Kidney (tissue), 14 donors: ENCODE results near the gene RBM26. TPM values are rescaled to one million over a fixed set of nuclear protein-coding genes. Genes with fewer than 3 reads are reported as not detected.

Source experiments
- DNase-seq, 5 donors: peaks; one replicate each; pipeline ENCODE4 v3.0.0-alpha.2; 2013 to 2020
- FAIRE-seq: peaks from 2 replicates; lab custom pipeline; 2012; peaks lifted over from hg19 to GRCh38; lab: Jason Lieb, UNC
- H3K27ac ChIP-seq, 2 donors: one replicate each; pipeline ENCODE4 v1.7.0; 2013; ENCODE audit warnings: low read depth in 2 of 2, low read length in 2 of 2, inconsistent platforms in 1 of 2
- H3K27me3 ChIP-seq: one replicate; pipeline ENCODE4 v1.7.1; 2013; ENCODE audit warnings: low read length, inconsistent platforms; ENCODE audit not compliant: control insufficient read depth, insufficient read depth
- H3K36me3 ChIP-seq, 3 donors: one replicate each; pipeline versions ENCODE4 v1.7.0 to v1.7.1; 2013; ENCODE audit warnings: low read length in 3 of 3, control low read depth in 1 of 3, inconsistent platforms in 1 of 3; ENCODE audit not compliant: insufficient read depth in 3 of 3, control insufficient read depth in 2 of 3
- H3K4me1 ChIP-seq, 3 donors: one replicate each; pipeline versions ENCODE4 v1.7.0 to v1.7.1; 2013; ENCODE audit warnings: low read length in 3 of 3, inconsistent platforms in 1 of 3, low read depth in 1 of 3; ENCODE audit not compliant: control insufficient read depth in 2 of 3, insufficient read depth in 2 of 3
- H3K4me3 ChIP-seq, 3 donors: one replicate each; pipeline versions ENCODE4 v1.7.0 to v1.8.1; 2013; ENCODE audit warnings: low read length in 3 of 3, control low read depth in 1 of 3, inconsistent platforms in 1 of 3
- H3K9ac ChIP-seq, 3 donors: one replicate each; pipeline versions ENCODE4 v1.7.0 to v1.7.1; 2013; ENCODE audit warnings: low read length in 3 of 3, control low read depth in 1 of 3, inconsistent platforms in 1 of 3
- H3K9me3 ChIP-seq, 3 donors: one replicate each; pipeline versions ENCODE4 v1.7.0 to v1.7.1; 2013; ENCODE audit warnings: low read length in 3 of 3, control low read depth in 1 of 3, inconsistent platforms in 1 of 3; ENCODE audit not compliant: control insufficient read depth in 2 of 3, insufficient read depth in 1 of 3
- CTCF ChIP-seq: IDR thresholded peaks from 3 replicates; pipeline ENCODE4 v1.5.1; 2012; ENCODE audit warnings: mild to moderate bottlenecking, moderate library complexity, borderline replicate concordance; ENCODE audit not compliant: insufficient read depth; ENCODE audit errors: extremely low read depth
- intact Hi-C: fragments of 100-400 bp; cut with DNase I; formaldehyde crosslinking; loops from one replicate; pipeline ENCODE4 v1.11.1; 2022
- polyA plus RNA-seq: library from polyadenylated mRNA; stranded (reverse); fragments of 350-450 nt; fragmentation: Illumina TruSeq; extraction: RNeasy Lipid Tissue Mini Kit (QIAGEN cat#74804); gene quantifications from one replicate; pipeline ENCODE4 v1.2.3, GENCODE V29; 2014; ENCODE audit warnings: low read depth, low replicate concordance; ENCODE audit not compliant: insufficient read depth
- total RNA-seq: library from RNA; stranded (reverse); fragmentation: NEBNext Ultra II Directional; extraction: Animal tissue kit (Norgen Biotek cat#: 25700); gene quantifications from one replicate; pipeline ENCODE4 v1.2.1, GENCODE V29; 2021
- donor health status: control.
- donor health status: control.
- donor health status: control.
- donor health status: control.
- donor health status: control.
- donor health status: DM: yes; HTN: yes; CAD: no.
- donor health status: Normal renal cell carcinoma (clear cell type).

The RBM26 gene
- total and polyA plus RNA-seq, 2 donors from 2014 or later = 14.5 to 39.2 TPM

DNA sequence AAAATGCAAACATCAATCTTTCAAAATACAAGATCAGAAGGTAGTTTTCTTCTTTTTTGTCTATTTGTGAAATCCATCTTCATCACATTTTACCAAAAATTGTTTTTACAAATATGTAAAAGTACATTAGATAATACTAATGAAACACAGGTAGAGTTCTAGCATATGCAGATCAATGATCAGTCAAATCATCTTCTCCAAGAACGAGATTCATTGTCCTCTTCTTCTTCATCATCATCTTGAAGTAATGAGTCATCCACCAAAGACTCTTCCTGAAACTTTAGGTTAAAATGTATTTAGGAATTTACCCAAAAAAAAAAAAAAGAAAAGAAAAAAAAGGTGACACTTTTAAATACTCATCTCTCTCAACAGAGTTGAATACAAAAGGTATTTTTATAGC lies 85.6 kb downstream of the RBM26 start:
- H3K9ac ChIP-seq = no peak overlapping the region
- DNase-seq (no peak), FAIRE-seq (no peak)
- H3K27me3 ChIP-seq = no peaks in the 10 kb centered on the region
- peaks cover 2 to 12% (median 2%) of the 10 kb centered on the region in 3 donors for H3K36me3 ChIP-seq
- no peak overlapping the region for H3K4me3 ChIP-seq
- no peak overlapping the region for H3K27ac ChIP-seq
- H3K4me1 ChIP-seq = no peaks in the 10 kb centered on the region
- TF ChIP-seq CTCF = no peak
- no peaks in the 10 kb centered on the region for H3K9me3 ChIP-seq
- intact Hi-C loops = no loop called here

GRCh38 chr13:79318664-79319063 lies 87.4 kb downstream of the RBM26 start:
- no peaks in the 10 kb centered on the region for H3K9me3 ChIP-seq
- no peak for TF ChIP-seq CTCF
- H3K27ac ChIP-seq = no peak overlapping the region
- no peak overlapping the region for H3K9ac ChIP-seq
- no peaks in the 10 kb centered on the region for H3K27me3 ChIP-seq
- H3K36me3 ChIP-seq = peaks cover 0 to 12% (median 2%) of the 10 kb centered on the region in 3 donors
- intact Hi-C loops = no loop called here
- DNase-seq (no peak), FAIRE-seq (no peak)
- H3K4me3 ChIP-seq = no peak overlapping the region
- H3K4me1 ChIP-seq = no peaks in the 10 kb centered on the region

DNA sequence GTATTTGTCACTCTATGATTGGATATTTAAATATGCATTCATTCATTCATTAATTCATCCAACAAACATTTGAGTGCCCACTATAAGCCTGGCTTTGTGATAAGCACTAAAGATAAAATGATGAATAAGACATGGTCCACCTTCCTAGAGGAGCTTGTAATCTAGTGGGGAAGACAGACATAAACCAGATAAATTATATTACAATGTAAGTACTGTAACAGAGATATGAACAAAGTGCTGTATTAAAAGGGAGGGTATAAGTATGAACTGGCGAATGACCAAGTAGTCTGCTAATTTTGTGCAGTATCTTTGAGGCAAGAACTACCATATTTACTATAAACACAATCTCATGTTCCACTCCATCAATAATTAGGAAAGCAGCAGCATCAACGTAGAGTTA lies 88.2 kb downstream of the RBM26 start:
- no peak overlapping the region for H3K4me3 ChIP-seq
- no peaks in the 10 kb centered on the region for H3K4me1 ChIP-seq
- no peak overlapping the region for H3K27ac ChIP-seq
- H3K9me3 ChIP-seq = no peaks in the 10 kb centered on the region
- TF ChIP-seq CTCF = no peak
- no peak overlapping the region for H3K9ac ChIP-seq
- H3K36me3 ChIP-seq = peaks cover 0 to 12% (median 2%) of the 10 kb centered on the region in 3 donors
- FAIRE-seq (no peak), DNase-seq (no peak)
- H3K27me3 ChIP-seq = no peaks in the 10 kb centered on the region
- intact Hi-C loops = no loop called here

- no peak for DNase-seq
These were observed 91.4 kb downstream of the RBM26 start for GRCh38 chr13:79314652-79315051.

More at GRCh38 chr13:79314652-79315051, 91.4 kb downstream of the RBM26 start:
- FAIRE-seq = no peak
- Histone ChIP-seq H3K27me3 (no peaks in the 10 kb centered on the region), H3K9me3 (no peaks in the 10 kb centered on the region), H3K36me3 (no peaks in the 10 kb centered on the region), H3K9ac (no peak overlapping the region), H3K4me1 (no peaks in the 10 kb centered on the region), H3K27ac (no peak overlapping the region), H3K4me3 (no peak overlapping the region)
- TF ChIP-seq CTCF = no peak
- intact Hi-C loops = no loop called here
